HG03460 (cell line): ENCODE data around the gene CACNG4.

Source experiments
- ATAC-seq: cut with Tn5 transposase; IDR thresholded peaks from one replicate; pipeline ENCODE4 v1.9.1; 2021; ENCODE audit not compliant: unreplicated experiment

CACNG4 gene

GRCh38 chr17:66983414-66984021, 19.0 kb downstream of the CACNG4 start:
- no peak for ATAC-seq

- no peak for ATAC-seq
These were observed 20.2 kb downstream of the CACNG4 start for GRCh38 chr17:66984730-66985129.

GRCh38 chr17:66985338-66986237, 21.1 kb downstream of the CACNG4 start:
- no peak for ATAC-seq

GRCh38 chr17:66986659-66987058, 22.2 kb downstream of the CACNG4 start:
- no peak for ATAC-seq

- ATAC-seq = no peak
These were observed 22.6 kb downstream of the CACNG4 start for GRCh38 chr17:66987059-66987616.

- no peak for ATAC-seq
These were observed 23.7 kb downstream of the CACNG4 start for GRCh38 chr17:66988069-66988798.

- no peak for ATAC-seq
These were observed 24.6 kb downstream of the CACNG4 start for GRCh38 chr17:66989076-66989475.

- no peak for ATAC-seq
These were observed 25.1 kb downstream of the CACNG4 start for GRCh38 chr17:66989579-66989978.

GRCh38 chr17:66990047-66990446, 25.5 kb downstream of the CACNG4 start:
- no peak for ATAC-seq

- no peak for ATAC-seq
These were observed 28.5 kb downstream of the CACNG4 start for GRCh38 chr17:66992911-66993442.

GRCh38 chr17:66994361-66994760, 29.9 kb downstream of the CACNG4 start:
- ATAC-seq = no peak

- no peak for ATAC-seq
These were observed 30.5 kb downstream of the CACNG4 start for GRCh38 chr17:66994930-66995535.

GRCh38 chr17:66995944-66996343, 31.4 kb downstream of the CACNG4 start:
- ATAC-seq = no peak

GRCh38 chr17:66996926-66997325, 32.4 kb downstream of the CACNG4 start:
- ATAC-seq = no peak

GRCh38 chr17:67003231-67003630, 38.7 kb downstream of the CACNG4 start:
- ATAC-seq = no peak

GRCh38 chr17:67004181-67004580, 39.7 kb downstream of the CACNG4 start:
- no peak for ATAC-seq

GRCh38 chr17:67007266-67007665, 42.8 kb downstream of the CACNG4 start:
- ATAC-seq = no peak

GRCh38 chr17:67008101-67008500, 43.6 kb downstream of the CACNG4 start:
- ATAC-seq = no peak

- no peak for ATAC-seq
These were observed 47.1 kb downstream of the CACNG4 start for GRCh38 chr17:67011527-67012175.

GRCh38 chr17:67013891-67014290, 49.4 kb downstream of the CACNG4 start:
- ATAC-seq = no peak
